ENCODE results near the gene ARHGEF28. TPM values are rescaled to one million over a fixed set of nuclear protein-coding genes. Genes with fewer than 3 reads are reported as not detected.

ARHGEF28 gene
- total and polyA plus RNA-seq, 2 of the 4 experiments (the other 2 are of a cell fraction) = 3.6 to 16.0 TPM

- in situ Hi-C loops (cut with MboI; ENCODE audit: low sequenced_read_pairs) = loop anchor here (25.0 kb wide), 1 partner anchor 997 kb away; no protein-coding TSS in a partner anchor
- CTCF ChIA-PET = interaction anchor here (1.2 kb wide), 1 partner anchor 734 kb away, joined by 4 read pairs; no protein-coding TSS in a partner anchor
- TF ChIP-seq RCOR1 (IDR thresholded peaks at IDR 0.05; ENCODE audit: insufficient replicate concordance, low read length) = no peak
- no peak for TF ChIP-seq BHLHE40 (IDR thresholded peaks at IDR 0.05; ENCODE audit: low read depth, low read length)
- TF ChIP-seq CHD1 (IDR thresholded peaks at IDR 0.05; ENCODE audit: low read depth, low read length) = no peak
- TF ChIP-seq USF2 (IDR thresholded peaks at IDR 0.05; ENCODE audit: low read depth, low read length) = no peak
- no peak for TF ChIP-seq ELK1 (IDR thresholded peaks at IDR 0.05; ENCODE audit: borderline replicate concordance, low read depth, low read length)
- no peak for TF ChIP-seq POLR2A (IDR thresholded peaks at IDR 0.05; ENCODE audit: low read depth, low read length)
- TF ChIP-seq CEBPB (IDR thresholded peaks at IDR 0.05; ENCODE audit: low read depth, low read length) = no peak
- TF ChIP-seq MAFK (IDR thresholded peaks at IDR 0.05; ENCODE audit: low read depth, low read length) = no peak
- TF ChIP-seq RAD21 (IDR thresholded peaks at IDR 0.05; ENCODE audit: low read length) = no peak
- no peak for TF ChIP-seq FOS (IDR thresholded peaks at IDR 0.05; ENCODE audit: low read depth, low read length)
- TF ChIP-seq MAZ (IDR thresholded peaks at IDR 0.05; ENCODE audit: borderline replicate concordance, low read depth, low read length) = no peak
- no peak for TF ChIP-seq NFE2L2 (IDR thresholded peaks at IDR 0.05; ENCODE audit: low read depth, low read length)
- no peak for TF ChIP-seq SMC3 (IDR thresholded peaks at IDR 0.05; ENCODE audit: low read depth, low read length)
- TF ChIP-seq CTCF (conservative IDR thresholded peaks at IDR 0.05; ENCODE audit: low read depth, low read length) = no peak
- no peak for TF ChIP-seq MXI1 (IDR thresholded peaks at IDR 0.05; ENCODE audit: borderline replicate concordance, low read depth, low read length)
- TF ChIP-seq RFX5 (IDR thresholded peaks at IDR 0.05; ENCODE audit: low read depth, low read length) = no peak
These were observed 289.3 kb downstream of the ARHGEF28 start for GRCh38 chr5:73915345-73915744.

More at GRCh38 chr5:73915345-73915744, 289.3 kb downstream of the ARHGEF28 start:
- Histone ChIP-seq H2AFZ (replicated peaks; ENCODE audit: low read length, poor library complexity) (no peak overlapping the region), H2BK20ac (ENCODE audit: low read depth, low read length) (no peak overlapping the region), H3K14ac (replicated peaks; ENCODE audit: low read depth, low read length) (no peak overlapping the region), H3K4me3 (ENCODE audit: insufficient read depth, low read depth, low read length) (no peak overlapping the region), H3K36me3 (ENCODE audit: control insufficient read depth, insufficient read depth, low read length) (0 out of 2 replicates have a peak, but pooled peaks cover 1% of the 10 kb centered on the region), H2AK9ac (replicated peaks; ENCODE audit: low read depth, low read length, poor library complexity) (no peak overlapping the region), H3K9ac (ENCODE audit: low read depth, low read length) (no peak overlapping the region), H3K9me1 (ENCODE audit: insufficient read depth, low read length) (peaks cover 6% of the 10 kb centered on the region), H3K79me1 (ENCODE audit: low read depth in 1 of 2, low read length in 2 of 2) (no peaks in the 10 kb centered on the region; a peak in 1 of 4 replicates), H2BK5ac (ENCODE audit: low read depth, low read length, poor library complexity, severe bottlenecking) (no peak overlapping the region), H3K4ac (ENCODE audit: low read depth, low read length) (no peak overlapping the region), H2AK5ac (ENCODE audit: low read depth, low read length) (no peak overlapping the region), H4K20me1 (ENCODE audit: insufficient read depth, low read length) (no peaks in the 10 kb centered on the region), H2BK120ac (ENCODE audit: low read depth, low read length) (no peak overlapping the region), H3K4me2 (ENCODE audit: low read depth, low read length) (no peak overlapping the region), H3K23ac (ENCODE audit: low read depth, low read length) (no peak overlapping the region), H3K9me3 (ENCODE audit: control insufficient read depth, insufficient read depth, low read length) (no peaks in the 10 kb centered on the region), H4K91ac (ENCODE audit: insufficient read depth, low read depth, low read length) (no peak overlapping the region), H3K18ac (ENCODE audit: low read depth, low read length) (no peak overlapping the region), H3K4me1 (ENCODE audit: control insufficient read depth, insufficient read depth, low read length) (peaks cover 4% of the 10 kb centered on the region; the same call in 1 of the 2 replicates), H3K27ac (ENCODE audit: insufficient read depth, low read length) (no peak overlapping the region), H4K8ac (ENCODE audit: low read depth in 2 of 2, low read length in 2 of 2) (no peak overlapping the region), H4K5ac (ENCODE audit: low read depth, low read length) (no peak overlapping the region), H3K27me3 (ENCODE audit: control insufficient read depth, insufficient read depth, low read length) (no peaks in the 10 kb centered on the region), H2BK15ac (ENCODE audit: low read depth, low read length) (no peak overlapping the region), H3K56ac (ENCODE audit: extremely low read depth, insufficient read depth, low read length) (no peak overlapping the region)
- dilution Hi-C loops (cut with HindIII; ENCODE audit: low sequenced_read_pairs, unreplicated experiment) = no loop called here
- POLR2A ChIA-PET (ENCODE audit: unreplicated experiment) = no interaction called here
- DNase-seq = no peak
- intact Hi-C loops (cut with micrococcal nuclease) = no loop called here
- ATAC-seq (ENCODE audit: low read depth) = no peak
- BruUV-seq (replicated peaks) = no TSS peak
- no CpG with 5 or more reads among the region's 1 CpG for WGBS, 2 experiments (ENCODE audit: extremely low coverage in 2 of 2, insufficient read length in 1 of 2)
